CD8-positive, alpha-beta memory T cell (primary cell): ENCODE results near the gene ATP6V1G2. TPM values are rescaled to one million over a fixed set of nuclear protein-coding genes. Genes with fewer than 3 reads are reported as not detected.

Source experiments
- CTCF ChIA-PET: fragments of 350-600 bp; sonication (Branson Sonifier 250); formaldehyde crosslinking; loops from one replicate; lab custom pipeline; 2021; ENCODE audit warnings: antibody characterized with exemption; lab: Charles Lee
- POLR2A ChIA-PET: fragments of 350-600 bp; sonication (Branson Sonifier 250); formaldehyde crosslinking; loops from one replicate; lab custom pipeline; 2021; ENCODE audit warnings: antibody characterized with exemption; lab: Charles Lee
- DNase-seq, 5 donors: peaks; one replicate each; pipeline versions ENCODE4 v3.0.0 to v3.0.0-alpha.2; 2020 to 2022; ENCODE audit warnings: mixed read lengths in 1 of 5
- H3K27ac ChIP-seq: one replicate; pipeline ENCODE4 v1.7.0; 2013; ENCODE audit warnings: low read depth, mild to moderate bottlenecking, low read length, moderate library complexity
- H3K27me3 ChIP-seq: 2 replicates; pipeline ENCODE4 v1.7.0; 2013; ENCODE audit warnings: low read length, mild to moderate bottlenecking; ENCODE audit not compliant: insufficient read depth, poor library complexity, severe bottlenecking
- H3K36me3 ChIP-seq: 2 replicates; pipeline ENCODE4 v1.7.0; 2013; ENCODE audit warnings: mild to moderate bottlenecking, low read length, moderate library complexity; ENCODE audit not compliant: insufficient read depth
- H3K4me1 ChIP-seq: 2 replicates; pipeline ENCODE4 v1.7.0; 2013; ENCODE audit warnings: mild to moderate bottlenecking, low read length, moderate library complexity; ENCODE audit not compliant: insufficient read depth
- H3K4me3 ChIP-seq: 2 replicates; pipeline ENCODE4 v1.7.0; 2013; ENCODE audit warnings: mild to moderate bottlenecking, low read length
- H3K9me3 ChIP-seq: 2 replicates; pipeline ENCODE4 v1.7.0; 2013; ENCODE audit warnings: mild to moderate bottlenecking, low read length
- H3K27ac Mint-ChIP-seq, 8 donors: one replicate each; pipeline ENCODE4 v1.8.0; 2020 to 2021; ENCODE audit warnings: mixed read lengths in 8 of 8, mild to moderate bottlenecking in 6 of 8, inconsistent platforms in 3 of 8, moderate library complexity in 3 of 8
- H3K27me3 Mint-ChIP-seq, 2 donors: one replicate each; pipeline ENCODE4 v1.8.0; 2020 to 2021; ENCODE audit warnings: mixed read lengths in 2 of 2, mild to moderate bottlenecking in 1 of 2, moderate library complexity in 1 of 2
- H3K36me3 Mint-ChIP-seq, 3 donors: one replicate each; pipeline ENCODE4 v1.8.0; 2020 to 2021; ENCODE audit warnings: mixed read lengths in 3 of 3, inconsistent platforms in 1 of 3, mild to moderate bottlenecking in 1 of 3
- H3K4me1 Mint-ChIP-seq, 3 donors: one replicate each; pipeline ENCODE4 v1.8.0; 2020 to 2021; ENCODE audit warnings: mixed read lengths in 3 of 3, inconsistent platforms in 1 of 3, mild to moderate bottlenecking in 1 of 3
- H3K4me3 Mint-ChIP-seq, 7 donors: one replicate each; pipeline ENCODE4 v1.8.0; 2020 to 2021; ENCODE audit warnings: mixed read lengths in 7 of 7, mild to moderate bottlenecking in 6 of 7, moderate library complexity in 4 of 7, inconsistent platforms in 2 of 7
- H3K9me3 Mint-ChIP-seq, 5 donors: one replicate each; pipeline ENCODE4 v1.8.0; 2020 to 2022; ENCODE audit warnings: mixed read lengths in 5 of 5, mild to moderate bottlenecking in 3 of 5, moderate library complexity in 2 of 5, inconsistent platforms in 1 of 5
- polyA plus RNA-seq: library from polyadenylated mRNA; unstranded; fragments of 300-500 nt; fragmentation: Illumina TruSeq; gene quantifications from one replicate; pipeline ENCODE4 v1.2.3, GENCODE V29; 2021
- total RNA-seq, 2 experiments: library from RNA; stranded (reverse); gene quantifications; one replicate each; pipeline ENCODE4 v1.2.3, GENCODE V29; 2021

The ATP6V1G2 gene
- total and polyA plus RNA-seq, 3 experiments from 2014 or later: 0.94 to 2.0 (median 1.4) TPM

- Histone ChIP-seq H3K27ac (peak within 1 kb of the TSS; percentile 29), H3K27me3 (no peaks in the 10 kb centered on the region), H3K4me3 (peak within 1 kb of the TSS; percentile 40), H3K36me3 (no peaks in the 10 kb centered on the region), H3K4me1 (peaks cover 74% of the 10 kb centered on the region), H3K9me3 (no peaks in the 10 kb centered on the region)
- H3K27ac Mint-ChIP-seq: peak within 1 kb of the TSS; percentile 87 to 99 (median 96)
- peaks cover 67 to 90% (median 80%) of the 10 kb centered on the region in 3 donors for H3K4me1 Mint-ChIP-seq
- DNase-seq: no peak
- POLR2A ChIA-PET: interaction anchor here (1.0 to 1.7 kb wide), 3 partner anchors 9 to 12 kb away, joined by 4 to 8 read pairs (median 7); no protein-coding TSS in a partner anchor
- H3K36me3 Mint-ChIP-seq: peaks cover 11 to 21% (median 12%) of the 10 kb centered on the region in 3 donors
- H3K4me3 Mint-ChIP-seq: peak within 1 kb of the TSS; percentile 62 to 90 (median 83)
- CTCF ChIA-PET: interaction anchor here (1.5 to 22.0 kb wide), 5 partner anchors 5 to 312 kb away, joined by 3 to 692 read pairs (median 576); partner anchors contain the start of genes ATP6V1G2, DDX39B, EHMT2 and LST1
- peaks cover 0 to 1% of the 10 kb centered on the region in 2 donors for H3K27me3 Mint-ChIP-seq
- H3K9me3 Mint-ChIP-seq: no peaks in the 10 kb centered on the region
These were observed 39.6 kb upstream of the ATP6V1G2 start, which contains the start of gene LST1 for GRCh38 chr6:31586008-31586407. Gene LST1, plus strand, starts transcription at chr6:31586277. Its CDS starts 1,023 bp downstream, at chr6:31587300.

GRCh38 chr6:31585491-31585890 lies 39.1 kb upstream of the ATP6V1G2 start:
- DNase-seq: peak in 3 of 5 donors; percentile 46 to 65 (median 53)
- peak overlapping the region; percentile 40 for H3K4me3 ChIP-seq

GRCh38 chr6:31582230-31582643 lies 35.8 kb upstream of the ATP6V1G2 start, which contains the start of gene LTB:
Gene LTB, minus strand, starts transcription at chr6:31582424. Its CDS starts 7 bp downstream, at chr6:31582417.
- H3K36me3 ChIP-seq: peaks cover 3% of the 10 kb centered on the region
- H3K4me3 ChIP-seq: peak within 1 kb of the TSS; percentile 93
- no peaks in the 10 kb centered on the region for H3K27me3 ChIP-seq
- Mint-ChIP-seq H3K27ac (peak within 1 kb of the TSS; percentile 87 to 100 (median 96)), H3K27me3 (peaks cover 0 to 1% of the 10 kb centered on the region in 2 donors), H3K9me3 (no peaks in the 10 kb centered on the region), H3K36me3 (peaks cover 9 to 43% (median 18%) of the 10 kb centered on the region in 3 donors), H3K4me3 (peak within 1 kb of the TSS; percentile 98 to 100 (median 99)), H3K4me1 (peaks cover 70 to 88% (median 80%) of the 10 kb centered on the region in 3 donors)
- H3K4me1 ChIP-seq: peaks cover 80% of the 10 kb centered on the region
- H3K9me3 ChIP-seq: no peaks in the 10 kb centered on the region
- POLR2A ChIA-PET: interaction anchor here (0.6 to 7.6 kb wide), 11 partner anchors 8 to 1389 kb away, joined by 3 to 91 read pairs (median 5); partner anchors contain the start of genes C6orf47, DDX39B and NCR3
- H3K27ac ChIP-seq: peak within 1 kb of the TSS; percentile 85
- CTCF ChIA-PET: interaction anchor here (1.2 to 22.0 kb wide), 5 partner anchors 1 to 85 kb away, joined by 3 to 692 read pairs (median 576); partner anchors contain the start of genes ATP6V1G2, DDX39B, LST1 and LTA
- DNase-seq: peak; percentile 34 to 84 (median 60)

More at GRCh38 chr6:31585491-31585890, 39.1 kb upstream of the ATP6V1G2 start:
- H3K4me3 Mint-ChIP-seq: peak overlapping the region; percentile 62 to 90 (median 83)
- no peaks in the 10 kb centered on the region for H3K9me3 ChIP-seq
- no peaks in the 10 kb centered on the region for H3K9me3 Mint-ChIP-seq
- peaks cover 12 to 27% (median 14%) of the 10 kb centered on the region in 3 donors for H3K36me3 Mint-ChIP-seq
- peak overlapping the region; percentile 87 to 99 (median 96) for H3K27ac Mint-ChIP-seq
- H3K4me1 Mint-ChIP-seq: peaks cover 65 to 88% (median 76%) of the 10 kb centered on the region in 3 donors
- peaks cover 74% of the 10 kb centered on the region for H3K4me1 ChIP-seq
- ChIA-PET POLR2A (interaction anchor here (0.8 to 7.4 kb wide), 4 partner anchors 9 to 34 kb away, joined by 3 to 91 read pairs (median 5); no protein-coding TSS in a partner anchor), CTCF (interaction anchor here (1.5 to 22.0 kb wide), 5 partner anchors 4 to 312 kb away, joined by 3 to 692 read pairs (median 576); partner anchors contain the start of genes ATP6V1G2, DDX39B, EHMT2 and LST1)
- H3K27me3 Mint-ChIP-seq: peaks cover 0 to 1% of the 10 kb centered on the region in 2 donors
- H3K27me3 ChIP-seq: no peaks in the 10 kb centered on the region
- peak overlapping the region; percentile 29 for H3K27ac ChIP-seq
- H3K36me3 ChIP-seq: no peaks in the 10 kb centered on the region

- peaks cover 5% of the 10 kb centered on the region for H3K36me3 ChIP-seq
- H3K27me3 Mint-ChIP-seq: peaks cover 0 to 1% of the 10 kb centered on the region in 2 donors
- peak overlapping the region; percentile 87 to 100 (median 96) for H3K27ac Mint-ChIP-seq
- no peaks in the 10 kb centered on the region for H3K27me3 ChIP-seq
- H3K4me1 ChIP-seq: peaks cover 80% of the 10 kb centered on the region
- POLR2A ChIA-PET: interaction anchor here (0.6 to 7.6 kb wide), 12 partner anchors 9 to 1390 kb away, joined by 3 to 91 read pairs (median 4); partner anchors contain the start of genes C6orf47, DDX39B and NCR3
- H3K9me3 Mint-ChIP-seq: no peaks in the 10 kb centered on the region
- peaks cover 70 to 88% (median 80%) of the 10 kb centered on the region in 3 donors for H3K4me1 Mint-ChIP-seq
- H3K4me3 ChIP-seq: peak overlapping the region; percentile 93
- H3K36me3 Mint-ChIP-seq: peaks cover 15 to 49% (median 18%) of the 10 kb centered on the region in 3 donors
- CTCF ChIA-PET: interaction anchor here (1.2 to 22.0 kb wide), 7 partner anchors 0 to 248 kb away, joined by 3 to 692 read pairs (median 5); partner anchors contain the start of genes ATP6V1G2, DDX39B, LST1 and LTA
- DNase-seq: peak in 1 of 5 donors; percentile 39
- peak overlapping the region; percentile 98 to 100 (median 99) for H3K4me3 Mint-ChIP-seq
- no peaks in the 10 kb centered on the region for H3K9me3 ChIP-seq
- H3K27ac ChIP-seq: peak overlapping the region; percentile 85
These were observed 35.2 kb upstream of the ATP6V1G2 start for GRCh38 chr6:31581434-31582229.

- peak overlapping the region; percentile 87 to 100 (median 96) for H3K27ac Mint-ChIP-seq
- H3K9me3 ChIP-seq: no peaks in the 10 kb centered on the region
- peaks cover 5% of the 10 kb centered on the region for H3K36me3 ChIP-seq
- peaks cover 70 to 88% (median 80%) of the 10 kb centered on the region in 3 donors for H3K4me1 Mint-ChIP-seq
- no peaks in the 10 kb centered on the region for H3K9me3 Mint-ChIP-seq
- H3K27ac ChIP-seq: peak overlapping the region; percentile 85
- peaks cover 80% of the 10 kb centered on the region for H3K4me1 ChIP-seq
- H3K4me3 Mint-ChIP-seq: peak overlapping the region; percentile 98 to 100 (median 99)
- peaks cover 16 to 55% (median 18%) of the 10 kb centered on the region in 3 donors for H3K36me3 Mint-ChIP-seq
- peak overlapping the region; percentile 93 for H3K4me3 ChIP-seq
- H3K27me3 ChIP-seq: no peaks in the 10 kb centered on the region
- DNase-seq: peak; percentile 83 to 91 (median 87)
- peaks cover 0 to 1% of the 10 kb centered on the region in 2 donors for H3K27me3 Mint-ChIP-seq
- POLR2A ChIA-PET: interaction anchor here (0.7 to 7.6 kb wide), 12 partner anchors 10 to 86 kb away, joined by 3 to 91 read pairs (median 8); partner anchors contain the start of genes DDX39B and NCR3
- CTCF ChIA-PET: interaction anchor here (0.6 to 19.7 kb wide), 13 partner anchors 11 to 984 kb away, joined by 3 to 692 read pairs (median 4); partner anchors contain the start of genes ATP6V1G2, DDX39B, LST1 and LTA
These were observed 34.5 kb upstream of the ATP6V1G2 start for GRCh38 chr6:31580807-31581433.

GRCh38 chr6:31580438-31580740 lies 34.0 kb upstream of the ATP6V1G2 start:
- peak overlapping the region; percentile 93 for H3K4me3 ChIP-seq
- H3K4me1 ChIP-seq: peaks cover 77% of the 10 kb centered on the region
- H3K27me3 Mint-ChIP-seq: peaks cover 0 to under 1% of the 10 kb centered on the region in 2 donors
- peaks cover 14 to 59% (median 16%) of the 10 kb centered on the region in 3 donors for H3K36me3 Mint-ChIP-seq
- H3K4me3 Mint-ChIP-seq: peak overlapping the region; percentile 98 to 100 (median 99)
- no peaks in the 10 kb centered on the region for H3K27me3 ChIP-seq
- peak overlapping the region; percentile 85 for H3K27ac ChIP-seq
- H3K27ac Mint-ChIP-seq: peak overlapping the region; percentile 87 to 100 (median 96)
- no peaks in the 10 kb centered on the region for H3K9me3 ChIP-seq
- DNase-seq: no peak
- peaks cover 70 to 88% (median 80%) of the 10 kb centered on the region in 3 donors for H3K4me1 Mint-ChIP-seq
- ChIA-PET CTCF (interaction anchor here (0.6 to 19.7 kb wide), 13 partner anchors 12 to 983 kb away, joined by 3 to 692 read pairs (median 4); partner anchors contain the start of genes ATP6V1G2, DDX39B, LST1 and LTA), POLR2A (interaction anchor here (0.6 to 7.6 kb wide), 11 partner anchors 10 to 250 kb away, joined by 3 to 91 read pairs (median 9); partner anchors contain the start of genes DDX39B and NCR3)
- no peaks in the 10 kb centered on the region for H3K9me3 Mint-ChIP-seq
- peaks cover 5% of the 10 kb centered on the region for H3K36me3 ChIP-seq
